Stimulated activated CD4-positive, alpha-beta T cell treated with anti-CD3 and anti-CD28 coated beads, TNF-alpha, amount 100 ng/mL, for 1 hour (primary cell): ENCODE data around the gene ACKR4.
"Not testable (repeated sequence)": the region's sequence is repeated elsewhere in the genome, so short reads cannot be mapped to it uniquely, and the experiment has no call there.

ENCODE experiments used
- DNase-seq, 3 donors: peaks; one replicate each; pipeline ENCODE4 v3.0.0-alpha.2; 2020; ENCODE audit warnings: low read depth in 3 of 3, low spot score in 1 of 3

ACKR4 gene

DNA sequence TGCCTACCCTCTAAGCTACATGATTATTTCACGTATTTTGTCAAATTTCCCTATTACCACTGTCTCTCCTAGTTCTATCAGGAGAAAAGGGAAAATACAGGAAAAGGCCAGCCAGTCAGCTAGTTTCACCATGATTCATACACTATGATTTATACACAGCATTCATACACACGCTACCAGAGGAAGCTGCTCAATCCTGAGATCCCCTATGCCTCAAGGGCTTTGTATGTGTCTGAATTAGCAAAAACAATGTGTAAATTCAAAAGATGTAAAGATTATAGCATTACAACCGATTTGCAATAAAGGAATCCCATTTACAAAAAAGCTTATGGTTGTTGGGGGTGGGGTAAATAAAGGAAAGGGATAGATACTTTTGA is 3.1 kb upstream of the ACKR4 start:
- no peak for DNase-seq

DNA sequence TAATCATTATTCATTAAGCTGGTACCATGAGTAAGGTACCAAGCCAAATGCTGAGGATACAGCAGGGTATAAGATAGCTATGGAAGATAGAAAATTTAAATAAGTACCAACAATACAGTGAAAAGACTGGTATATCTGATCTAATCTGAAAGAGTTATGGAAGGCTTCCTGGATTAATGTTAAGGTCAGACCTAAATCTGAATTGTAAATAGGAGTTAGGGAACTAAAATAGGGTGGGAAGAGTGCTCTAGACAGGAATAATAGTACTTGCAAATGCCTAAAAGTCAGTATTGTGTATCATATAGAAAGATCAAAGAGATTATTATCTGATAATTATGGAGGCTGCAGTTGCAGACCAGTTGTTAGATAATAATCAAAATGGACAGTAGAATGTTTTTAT is 2.6 kb upstream of the ACKR4 start:
- no peak for DNase-seq

DNA sequence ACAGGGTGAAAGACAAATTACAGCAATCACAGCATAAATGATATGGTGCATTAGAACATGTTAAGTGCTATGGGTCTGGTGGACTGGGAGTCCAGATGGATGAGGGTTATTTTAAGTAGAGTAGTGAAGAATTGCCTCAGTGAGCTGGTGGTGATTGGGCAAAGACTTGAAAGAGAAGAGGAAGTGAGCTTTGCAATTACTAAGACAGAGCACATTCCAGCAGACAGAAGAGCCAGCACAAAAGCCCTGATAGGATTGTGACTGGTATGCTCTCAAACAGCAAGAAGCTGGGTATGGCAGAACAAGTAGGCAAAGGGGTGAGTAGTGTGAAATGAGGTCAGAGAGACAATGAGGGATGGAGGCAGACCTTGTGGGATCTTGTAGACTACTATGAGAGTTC is 2.1 kb upstream of the ACKR4 start:
- no peak for DNase-seq

DNA sequence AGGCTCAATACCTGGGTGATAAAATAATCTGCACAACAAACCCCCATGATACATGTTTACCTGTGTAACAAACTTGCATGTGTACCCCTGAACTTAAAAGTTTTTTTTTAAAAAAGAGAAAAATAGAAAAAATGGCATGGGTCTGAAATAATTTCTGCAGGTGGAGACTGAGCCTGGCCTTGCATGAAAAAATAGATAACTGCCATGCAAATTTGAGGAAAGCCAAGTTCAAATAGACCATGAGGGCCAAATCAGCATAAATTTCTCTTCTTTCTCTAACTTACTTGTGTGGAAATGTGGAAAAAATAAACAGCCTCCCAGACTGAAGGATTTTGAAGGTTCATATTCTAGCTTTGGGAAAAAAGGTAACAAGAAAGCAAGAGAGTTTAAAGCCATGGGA is 744 bp upstream of the ACKR4 start:
- DNase-seq: no peak

DNA sequence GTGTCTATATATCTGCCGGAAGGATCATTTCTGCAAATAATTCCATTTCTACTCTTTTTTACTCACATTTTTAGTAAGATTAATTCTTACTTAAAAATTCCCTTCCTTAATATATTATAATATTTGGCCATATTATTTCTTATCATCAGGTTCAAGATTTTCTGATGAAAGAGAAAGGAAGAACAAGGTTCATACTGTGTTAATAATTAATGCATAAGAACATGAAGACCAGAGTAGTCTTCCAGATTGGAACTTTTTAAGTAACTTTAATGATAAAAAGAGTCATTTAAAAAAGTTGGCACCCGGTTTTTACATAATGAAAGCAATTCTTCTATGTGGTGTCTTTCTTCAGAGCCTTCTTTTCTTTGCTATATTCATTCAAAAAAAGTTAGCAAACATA is 590 bp downstream of the ACKR4 start:
- DNase-seq: no peak

DNA sequence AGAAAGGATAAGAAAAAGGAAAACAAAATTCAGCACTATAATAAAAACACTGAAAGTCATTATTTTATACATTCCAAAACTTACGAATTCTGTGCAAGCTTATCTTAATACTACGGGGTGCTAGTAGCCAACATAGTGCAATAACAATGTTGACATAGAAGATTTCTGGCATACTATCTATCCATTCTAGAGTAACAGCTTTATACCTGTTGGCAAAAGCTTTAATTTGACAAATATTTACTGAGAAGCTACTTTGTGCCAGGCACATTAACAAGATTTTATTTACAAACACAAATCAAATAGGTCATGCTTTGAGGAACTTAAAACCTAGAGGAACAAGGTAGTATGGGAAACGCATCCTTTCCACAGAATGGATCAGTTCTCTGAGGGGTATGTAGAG is 1.1 kb downstream of the ACKR4 start:
- DNase-seq: no peak

DNA sequence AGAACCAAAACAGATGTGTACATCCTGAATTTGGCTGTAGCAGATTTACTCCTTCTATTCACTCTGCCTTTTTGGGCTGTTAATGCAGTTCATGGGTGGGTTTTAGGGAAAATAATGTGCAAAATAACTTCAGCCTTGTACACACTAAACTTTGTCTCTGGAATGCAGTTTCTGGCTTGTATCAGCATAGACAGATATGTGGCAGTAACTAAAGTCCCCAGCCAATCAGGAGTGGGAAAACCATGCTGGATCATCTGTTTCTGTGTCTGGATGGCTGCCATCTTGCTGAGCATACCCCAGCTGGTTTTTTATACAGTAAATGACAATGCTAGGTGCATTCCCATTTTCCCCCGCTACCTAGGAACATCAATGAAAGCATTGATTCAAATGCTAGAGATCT is 3.5 kb downstream of the ACKR4 start:
- not testable (repeated sequence) for DNase-seq

DNA sequence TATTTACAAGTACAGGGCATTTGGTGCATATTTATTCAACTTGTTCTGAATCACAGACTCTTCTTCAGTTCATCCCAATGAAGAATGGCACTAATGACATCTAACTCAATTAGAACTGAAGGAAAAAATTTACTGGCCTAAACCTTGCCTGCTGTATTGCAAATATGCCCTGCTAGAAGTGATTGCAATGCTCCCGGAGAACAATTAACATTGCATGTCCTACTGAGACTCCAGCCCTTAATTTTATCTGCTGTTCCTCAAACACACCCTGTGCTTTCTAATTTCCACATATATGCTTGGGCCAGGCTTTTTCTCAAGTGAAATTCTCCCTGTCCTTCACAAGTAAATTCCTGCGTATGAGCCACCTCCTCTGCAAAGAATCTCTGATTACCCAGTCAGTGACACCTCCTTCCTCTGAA is 8.3 kb downstream of the ACKR4 start:
- DNase-seq: no peak

DNA sequence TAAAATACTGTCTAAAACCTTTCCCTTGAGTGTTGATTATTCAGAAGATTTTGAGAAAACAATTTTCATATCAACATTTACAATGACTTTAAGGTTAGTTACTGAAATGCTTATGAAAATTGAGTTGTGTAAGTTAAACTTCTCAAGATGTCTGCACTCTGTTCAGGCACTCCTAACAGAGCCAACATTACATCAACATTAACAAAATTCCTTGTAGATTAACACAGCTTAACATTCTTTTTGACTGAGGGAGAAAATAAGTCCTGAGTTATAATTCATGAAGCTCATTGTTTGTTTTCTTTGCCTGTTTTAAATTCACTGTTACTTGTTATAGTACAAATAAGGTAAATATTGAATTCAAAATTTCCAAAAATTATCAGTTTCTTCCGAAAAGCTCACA is 9.0 kb downstream of the ACKR4 start:
- DNase-seq: no peak

DNA sequence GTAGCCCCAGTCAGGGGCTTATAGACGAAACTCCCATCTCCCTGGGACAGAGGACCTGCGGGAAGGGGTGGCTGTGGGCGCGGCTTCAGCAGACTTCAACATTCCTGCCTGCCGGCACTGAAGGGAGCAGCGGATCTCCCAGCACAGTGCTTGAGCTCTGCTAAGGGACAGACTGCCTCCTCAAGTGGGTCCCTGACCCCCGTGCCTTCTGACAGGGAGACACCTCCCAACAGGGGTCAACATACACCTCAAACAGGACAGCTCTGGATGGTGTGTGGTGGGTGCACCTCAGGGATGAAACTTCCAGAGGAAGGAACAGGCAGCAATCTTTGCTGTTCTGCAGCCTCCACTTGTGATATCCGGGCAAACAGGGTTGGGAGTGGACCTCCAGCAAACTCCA is 9.6 kb downstream of the ACKR4 start:
- DNase-seq: not testable (repeated sequence)

DNA sequence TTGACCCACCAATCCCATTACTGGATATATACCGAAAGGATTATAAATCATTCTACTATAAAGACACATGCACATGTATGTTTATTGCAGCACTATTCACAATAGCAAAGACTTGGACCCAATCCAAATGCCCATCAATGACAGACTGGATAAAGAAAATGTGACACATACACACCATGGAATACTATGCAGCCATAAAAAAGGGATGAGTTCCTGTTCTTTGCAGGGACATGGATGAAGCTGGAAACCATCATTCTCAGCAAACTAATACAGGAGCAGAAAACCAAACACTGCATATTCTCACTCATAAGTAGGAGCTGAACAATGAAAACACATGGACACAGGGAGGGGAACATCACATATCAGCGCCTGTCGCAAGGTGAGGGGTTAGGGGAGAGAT is 18.2 kb downstream of the ACKR4 start:
- DNase-seq: not testable (repeated sequence)

DNA sequence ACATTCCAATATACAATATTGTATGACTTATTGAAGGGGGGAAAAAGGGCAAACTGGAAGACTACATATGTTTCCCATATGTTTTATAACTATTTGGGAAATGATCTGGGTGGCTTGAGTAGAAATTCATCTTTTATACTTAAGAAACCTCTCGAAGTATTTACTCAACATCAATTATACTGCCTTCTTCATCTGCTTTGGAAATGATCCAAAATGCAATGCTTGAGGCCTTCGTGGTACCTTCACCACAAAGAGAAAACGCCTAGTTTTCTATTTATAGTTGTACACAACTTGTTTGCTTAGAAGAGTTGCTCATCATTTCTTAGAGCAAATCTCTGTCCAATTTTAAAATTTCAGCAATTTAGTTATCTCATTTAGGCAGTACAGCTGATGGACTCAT is 18.8 kb downstream of the ACKR4 start:
- no peak for DNase-seq

DNA sequence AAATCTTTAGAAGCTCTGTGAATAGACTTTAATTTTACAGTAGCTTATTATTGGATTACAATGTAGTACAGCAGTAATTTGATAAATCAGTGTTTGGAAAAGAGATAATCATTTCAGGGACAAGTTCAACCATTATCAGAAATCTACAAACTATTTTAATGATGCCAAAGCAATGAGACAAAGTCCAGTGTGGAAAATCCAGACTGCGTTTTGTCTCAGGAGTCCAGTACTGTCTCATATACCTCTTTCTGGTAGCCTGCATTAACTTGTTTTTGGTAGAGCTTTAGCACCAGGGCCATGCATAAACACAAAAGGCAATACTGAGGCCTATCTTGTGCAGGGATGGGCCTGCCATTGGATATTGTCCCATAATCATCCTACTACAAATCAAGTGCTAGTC is 19.7 kb downstream of the ACKR4 start:
- DNase-seq: no peak

DNA sequence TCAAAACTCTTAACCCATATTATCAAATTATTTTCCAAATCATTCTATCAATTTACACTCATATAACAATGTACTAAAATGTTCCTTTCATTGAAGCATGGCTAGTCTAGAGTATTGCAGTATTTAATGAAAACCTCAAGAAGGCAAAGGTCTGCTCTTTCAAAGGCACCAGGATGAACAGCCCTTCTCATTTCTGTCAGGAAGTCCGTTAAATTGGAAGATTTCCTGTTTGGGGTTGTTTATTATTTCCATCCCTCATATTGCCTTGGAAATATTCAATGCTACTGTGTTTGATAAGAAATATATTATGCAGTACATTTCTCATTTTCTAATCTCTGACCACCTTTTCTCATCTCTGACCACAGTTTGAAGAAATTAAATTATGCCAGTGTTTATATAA is 25.1 kb downstream of the ACKR4 start:
- DNase-seq: no peak

DNA sequence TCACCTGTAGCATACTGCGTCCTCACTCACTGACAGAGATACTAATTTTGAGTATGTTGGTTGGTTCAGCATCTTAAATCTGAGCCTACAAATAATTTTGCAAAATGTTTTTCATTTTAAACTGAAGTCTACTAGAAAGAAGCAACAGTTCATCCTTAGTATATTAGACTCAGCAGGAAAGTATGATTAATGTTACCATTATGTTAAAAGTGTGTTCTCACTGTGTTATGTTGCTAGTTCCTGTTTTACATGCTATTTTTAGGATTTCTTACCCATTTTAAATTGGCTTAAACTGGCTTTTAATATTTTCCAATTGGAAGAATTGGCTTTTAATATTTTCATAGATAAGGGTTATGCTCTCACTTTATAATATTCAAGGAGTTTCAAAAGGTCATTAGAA is 25.7 kb downstream of the ACKR4 start:
- DNase-seq: no peak

DNA sequence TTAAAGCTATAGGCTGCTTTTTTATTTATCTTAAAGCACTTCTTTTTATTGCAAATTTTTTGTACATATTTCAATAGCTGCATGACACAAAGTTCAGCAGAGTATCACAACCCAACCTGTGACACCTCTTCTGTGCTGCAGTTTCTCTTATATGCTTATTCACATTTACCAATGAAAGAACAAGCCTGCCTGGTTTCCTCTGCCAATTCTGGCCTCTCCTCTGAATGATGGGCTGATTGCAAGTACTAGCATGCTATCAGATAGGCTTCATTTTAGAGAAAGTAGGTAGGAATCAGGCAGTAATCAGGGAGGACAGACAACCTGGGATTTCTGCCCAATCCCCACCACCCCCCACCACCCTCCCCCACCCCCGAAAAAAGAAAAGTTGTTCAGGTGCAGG is 26.6 kb downstream of the ACKR4 start:
- no peak for DNase-seq

DNA sequence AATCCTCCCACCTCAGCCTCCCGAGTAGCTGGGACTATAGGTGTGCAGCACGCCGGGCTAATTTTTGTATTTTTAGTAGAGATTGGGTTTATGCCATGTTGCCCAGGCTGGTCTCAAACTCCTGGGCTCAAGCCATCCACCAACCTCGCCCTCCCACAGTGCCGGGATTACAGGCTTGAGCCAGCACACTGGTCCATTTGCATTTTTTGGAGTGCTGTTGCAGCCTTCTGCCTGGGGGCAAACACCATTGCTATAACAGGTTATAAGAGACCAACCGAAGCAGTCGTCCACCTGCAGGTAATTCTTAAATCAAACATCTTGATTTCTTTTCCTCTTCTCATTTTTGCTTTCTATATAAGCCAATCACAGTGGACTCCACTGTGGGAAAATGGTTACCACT is 27.7 kb downstream of the ACKR4 start:
- no peak for DNase-seq

DNA sequence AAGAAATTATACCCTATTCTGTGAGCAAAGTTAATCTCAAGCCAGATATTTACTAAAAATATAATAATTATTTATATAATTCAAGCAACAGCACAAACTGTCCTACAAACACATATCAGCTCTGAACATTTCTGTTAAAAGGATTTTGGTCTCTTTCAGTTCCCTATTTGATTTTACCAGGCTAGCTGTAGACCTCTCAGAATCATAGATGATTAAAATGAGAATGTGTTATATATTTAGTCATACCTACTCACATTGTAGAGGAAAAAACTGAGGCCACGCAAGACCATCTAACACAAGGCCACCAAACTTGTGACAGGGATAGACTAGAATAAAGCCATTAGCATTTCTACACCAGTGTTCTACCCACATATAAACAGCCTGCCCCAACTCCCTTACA is 28.5 kb downstream of the ACKR4 start:
- no peak for DNase-seq

DNA sequence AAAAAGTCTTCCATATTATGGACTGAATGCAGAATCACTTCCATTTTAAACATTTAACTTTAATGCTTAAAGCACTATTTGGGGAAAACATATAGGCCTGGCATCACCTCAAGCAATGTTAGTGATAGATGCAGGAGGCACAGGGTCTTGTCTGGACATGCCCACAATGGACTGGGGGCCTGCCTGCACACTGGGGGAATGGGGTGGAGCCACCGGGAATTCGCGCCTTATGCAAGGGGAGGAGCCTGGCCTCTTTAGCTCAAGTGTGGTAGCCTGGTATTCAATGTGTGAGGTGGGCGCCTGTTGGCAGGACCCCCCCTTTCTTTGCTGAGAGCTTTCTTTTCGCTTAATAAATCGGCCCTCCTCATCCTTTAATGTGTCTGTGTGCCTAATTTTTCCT is 29.9 kb downstream of the ACKR4 start:
- no peak for DNase-seq

DNA sequence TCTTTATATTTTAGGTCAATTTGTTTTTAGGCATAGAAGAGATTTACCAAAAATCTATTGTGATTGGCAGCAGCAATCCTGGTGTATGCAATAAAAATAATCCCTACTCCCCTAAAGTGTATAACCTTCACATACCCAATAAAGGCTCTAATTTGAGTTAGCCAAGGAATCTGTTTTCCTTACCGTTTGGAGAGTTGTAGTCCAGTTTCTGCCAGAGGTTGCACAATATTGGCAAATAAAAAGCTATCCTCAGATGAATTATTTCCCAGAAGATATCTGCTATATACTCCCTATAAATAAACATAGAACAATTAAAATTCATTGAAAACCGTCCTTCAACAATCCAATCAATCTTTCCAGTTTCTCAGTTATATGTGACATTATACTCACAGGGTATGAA is 31.1 kb downstream of the ACKR4 start:
- DNase-seq: no peak

DNA sequence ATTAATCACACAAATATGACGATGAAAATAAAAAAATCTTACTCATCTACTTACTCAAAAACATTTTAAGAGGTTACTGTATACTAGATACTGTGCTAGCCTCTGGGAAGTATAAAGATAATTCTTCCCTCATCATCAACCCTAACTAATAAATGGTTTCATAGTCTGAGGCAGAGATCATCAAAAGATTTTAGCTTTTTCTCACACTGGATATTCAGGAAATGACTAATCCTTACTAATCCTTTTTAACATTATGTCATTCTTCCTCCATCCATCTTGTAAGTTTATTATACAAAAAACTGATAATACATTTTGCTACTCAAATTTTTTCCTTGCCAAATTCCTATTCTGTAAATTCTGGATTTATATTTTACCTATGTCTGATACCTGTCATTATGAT is 32.9 kb downstream of the ACKR4 start:
- DNase-seq: no peak

DNA sequence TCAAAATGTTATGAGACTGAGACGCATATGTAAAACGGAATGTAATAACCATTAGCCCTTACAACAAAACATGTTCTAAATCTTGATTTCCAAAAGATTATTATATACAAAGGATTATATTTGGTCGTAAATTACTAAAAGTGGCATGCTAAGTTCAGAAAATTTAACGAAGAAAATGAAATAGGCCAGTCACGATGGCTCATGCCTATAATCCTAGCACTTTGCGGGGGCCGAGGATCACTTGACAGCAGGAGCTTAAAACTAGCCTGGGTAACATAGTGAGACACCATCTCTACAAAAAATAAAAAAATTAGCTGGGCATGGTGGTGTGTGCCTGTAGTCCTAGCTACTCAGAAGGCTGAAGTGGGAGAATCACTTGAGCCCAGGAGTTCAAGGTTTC is 33.5 kb downstream of the ACKR4 start:
- no peak for DNase-seq

DNA sequence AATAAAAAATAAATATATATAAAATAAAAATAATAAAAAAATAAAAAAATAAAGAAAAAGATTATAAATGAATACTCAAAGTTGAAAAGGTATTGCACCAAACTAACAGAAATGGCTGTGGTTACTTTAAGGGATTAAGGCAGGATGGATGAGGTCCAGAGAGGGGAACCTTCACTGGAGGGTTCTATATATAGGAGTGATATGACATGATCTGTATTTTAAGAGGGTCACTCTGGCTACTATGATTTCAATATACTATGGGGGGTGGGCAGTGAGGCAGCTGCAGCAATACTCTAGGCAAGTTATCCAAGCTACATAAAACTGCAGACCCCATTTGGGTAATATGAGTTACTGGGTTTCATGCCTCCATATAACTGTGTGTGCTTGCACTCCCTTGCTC is 38.0 kb downstream of the ACKR4 start:
- no peak for DNase-seq

DNA sequence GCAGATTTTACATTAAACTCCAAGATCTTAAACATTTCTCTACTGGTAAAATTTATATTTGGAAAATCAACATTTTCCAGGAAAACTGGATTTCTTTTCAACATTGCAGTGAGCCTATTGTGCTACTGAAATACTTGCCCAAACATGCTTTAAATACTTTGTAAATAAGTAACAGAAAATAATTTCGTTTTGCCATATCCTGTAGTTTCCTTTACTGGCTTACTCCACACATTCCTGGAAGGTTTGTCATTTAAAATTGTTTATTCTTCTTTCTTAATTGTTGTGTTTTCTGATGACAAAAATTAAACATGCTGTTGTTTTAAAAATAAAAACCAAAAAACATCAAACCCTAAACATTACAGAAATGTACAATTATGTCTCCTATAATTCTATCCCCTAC is 40.5 kb downstream of the ACKR4 start:
- no peak for DNase-seq
